GM19035 (cell line): ENCODE data around the gene CHCHD6.
A peak's percentile ranks its signal among the peaks of the same experiment; 100 is the strongest.

Source experiments
- ATAC-seq: cut with Tn5 transposase; IDR thresholded peaks from one replicate; pipeline ENCODE4 v1.9.1; 2021; ENCODE audit not compliant: unreplicated experiment

The CHCHD6 gene

DNA sequence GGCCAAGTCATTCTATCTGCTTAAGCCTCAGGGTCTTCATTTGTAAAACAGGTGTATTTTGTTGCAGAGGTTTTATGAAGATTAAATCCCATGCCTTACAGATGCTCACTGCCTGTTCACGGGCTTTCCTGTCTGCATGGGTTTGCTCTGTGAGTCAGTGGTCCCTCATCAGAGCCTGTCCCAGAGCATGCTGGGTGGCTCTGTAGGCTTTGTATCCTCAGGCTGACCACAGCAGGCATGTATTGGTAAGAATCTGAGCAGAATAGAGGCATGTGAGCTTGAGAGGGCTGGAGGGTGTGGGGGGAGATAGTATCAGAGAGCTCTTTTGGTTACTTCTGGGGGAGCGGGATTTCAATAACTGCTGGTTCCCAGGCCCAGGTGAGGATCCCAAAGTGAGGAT is 233.5 kb downstream of the CHCHD6 start:
- ATAC-seq, result no peak

DNA sequence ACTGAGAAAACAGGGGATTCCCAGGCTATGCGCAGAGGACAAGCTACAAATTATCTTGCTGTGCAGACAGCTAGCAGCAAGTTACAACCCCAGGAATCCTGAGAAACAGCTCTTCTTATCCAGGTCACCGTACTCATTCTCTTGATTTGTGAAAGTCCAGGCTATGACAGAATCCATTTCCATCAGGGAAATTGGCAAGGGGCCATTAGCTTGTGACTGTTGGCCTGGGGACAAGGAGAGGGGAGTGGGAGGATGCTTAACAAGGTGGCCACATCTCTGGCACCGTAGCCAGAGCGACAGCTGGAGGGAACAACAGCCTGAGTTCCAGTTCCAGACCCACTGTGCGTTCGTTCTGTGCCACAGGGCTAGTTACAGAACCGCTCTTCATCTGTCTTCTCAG is 233.9 kb downstream of the CHCHD6 start:
- ATAC-seq, result no peak

DNA sequence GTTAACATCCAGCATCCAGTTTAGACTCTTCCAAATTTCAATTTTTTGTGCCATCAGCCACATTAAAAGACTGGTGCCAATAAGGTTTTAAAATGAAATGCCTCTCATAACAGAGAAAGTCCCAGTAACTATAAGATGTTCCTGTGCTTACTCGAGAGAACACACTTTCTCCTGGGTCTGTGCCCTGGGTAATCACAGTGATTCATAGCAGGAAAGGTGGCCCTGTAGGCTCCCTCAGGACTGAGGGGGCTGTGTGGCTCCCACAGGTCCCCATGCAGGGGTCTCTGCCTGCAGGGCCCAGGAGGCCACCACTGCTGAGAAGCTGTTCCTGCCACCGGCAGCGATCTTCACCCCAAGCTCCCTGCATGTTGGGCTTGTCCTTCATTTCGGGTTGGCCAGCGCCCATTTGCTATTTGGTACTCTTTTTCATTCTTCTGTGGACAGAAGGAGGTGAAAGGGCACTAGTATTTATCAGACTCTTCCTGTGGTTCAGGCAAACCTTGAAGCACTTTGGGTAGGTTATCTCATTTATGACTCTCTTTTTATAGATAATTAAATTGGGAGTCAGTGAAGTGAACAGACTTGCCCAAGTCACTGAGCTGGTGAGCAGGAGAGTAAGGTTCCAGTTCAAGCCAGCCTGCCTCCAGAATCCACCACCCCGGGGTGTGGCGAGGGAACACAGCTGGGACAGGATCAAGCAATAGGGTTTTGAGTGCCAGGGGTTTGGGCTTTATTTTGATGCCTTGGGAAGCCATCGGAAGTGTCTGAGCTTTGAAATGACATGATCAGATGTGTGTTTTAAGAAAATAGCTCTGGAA is 234.7 kb downstream of the CHCHD6 start:
- no peak for ATAC-seq

DNA sequence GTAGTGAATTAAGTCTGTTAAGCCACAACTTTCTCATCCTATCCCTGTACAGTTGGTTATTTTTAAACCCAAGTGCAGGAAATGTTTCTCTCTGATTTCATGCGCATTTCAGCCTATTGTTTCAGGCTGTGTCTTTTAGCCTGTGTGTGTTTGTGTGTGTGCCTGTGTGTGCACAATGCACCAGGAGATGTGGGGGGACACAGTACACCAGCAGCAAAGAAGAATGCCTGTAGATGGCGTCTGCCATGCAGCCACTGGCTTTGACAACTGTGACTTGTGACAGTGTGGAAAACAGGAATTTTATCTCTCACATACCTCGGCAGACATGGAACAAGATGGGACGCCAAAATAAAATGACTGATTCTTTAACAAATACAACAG is 235.3 kb downstream of the CHCHD6 start:
- no peak for ATAC-seq

DNA sequence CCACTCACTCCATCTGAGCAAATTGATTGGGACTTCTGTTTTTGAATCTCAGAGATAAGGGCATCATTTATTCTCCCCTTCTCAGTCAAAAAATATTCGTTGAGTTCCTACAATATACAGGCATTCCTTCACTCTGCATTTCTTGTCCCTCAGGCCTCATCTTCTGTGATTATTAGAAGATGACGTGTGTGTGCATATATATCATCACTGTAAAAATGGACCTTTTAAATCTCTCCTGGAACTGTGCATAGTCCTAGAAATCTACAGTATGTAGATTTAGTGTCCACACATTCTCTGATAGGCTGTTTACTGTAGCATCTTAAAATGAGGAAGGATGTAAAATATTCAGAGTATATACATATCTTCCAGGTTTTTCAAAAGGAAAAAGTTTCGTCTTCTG is 235.7 kb downstream of the CHCHD6 start:
- ATAC-seq, result no peak

DNA sequence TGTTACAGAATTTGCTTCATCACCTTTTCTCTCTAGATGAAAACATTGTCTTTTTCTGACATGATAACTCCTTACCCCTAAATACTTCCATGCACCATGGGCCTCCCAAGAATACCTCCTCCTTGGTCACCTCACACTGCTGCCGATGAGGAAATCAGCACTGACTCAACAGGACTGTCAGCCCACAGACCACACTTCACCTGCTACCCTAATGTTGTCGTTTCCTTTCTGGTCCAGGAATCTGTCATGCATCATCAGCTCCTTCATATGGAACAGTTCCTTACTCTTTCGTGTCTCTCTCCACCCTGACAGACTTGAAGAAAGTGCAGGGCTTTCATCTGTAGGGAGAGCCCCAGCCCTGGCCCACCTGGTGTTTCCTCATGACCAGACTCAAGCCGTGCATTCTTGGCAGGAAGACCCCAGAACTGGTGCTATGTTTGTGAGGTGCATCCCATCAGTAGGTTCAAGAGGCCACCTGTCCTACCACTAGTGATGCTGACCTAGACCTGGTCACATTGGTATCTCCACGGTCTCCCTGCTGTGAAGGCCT is 237.8 kb downstream of the CHCHD6 start:
- no peak for ATAC-seq

DNA sequence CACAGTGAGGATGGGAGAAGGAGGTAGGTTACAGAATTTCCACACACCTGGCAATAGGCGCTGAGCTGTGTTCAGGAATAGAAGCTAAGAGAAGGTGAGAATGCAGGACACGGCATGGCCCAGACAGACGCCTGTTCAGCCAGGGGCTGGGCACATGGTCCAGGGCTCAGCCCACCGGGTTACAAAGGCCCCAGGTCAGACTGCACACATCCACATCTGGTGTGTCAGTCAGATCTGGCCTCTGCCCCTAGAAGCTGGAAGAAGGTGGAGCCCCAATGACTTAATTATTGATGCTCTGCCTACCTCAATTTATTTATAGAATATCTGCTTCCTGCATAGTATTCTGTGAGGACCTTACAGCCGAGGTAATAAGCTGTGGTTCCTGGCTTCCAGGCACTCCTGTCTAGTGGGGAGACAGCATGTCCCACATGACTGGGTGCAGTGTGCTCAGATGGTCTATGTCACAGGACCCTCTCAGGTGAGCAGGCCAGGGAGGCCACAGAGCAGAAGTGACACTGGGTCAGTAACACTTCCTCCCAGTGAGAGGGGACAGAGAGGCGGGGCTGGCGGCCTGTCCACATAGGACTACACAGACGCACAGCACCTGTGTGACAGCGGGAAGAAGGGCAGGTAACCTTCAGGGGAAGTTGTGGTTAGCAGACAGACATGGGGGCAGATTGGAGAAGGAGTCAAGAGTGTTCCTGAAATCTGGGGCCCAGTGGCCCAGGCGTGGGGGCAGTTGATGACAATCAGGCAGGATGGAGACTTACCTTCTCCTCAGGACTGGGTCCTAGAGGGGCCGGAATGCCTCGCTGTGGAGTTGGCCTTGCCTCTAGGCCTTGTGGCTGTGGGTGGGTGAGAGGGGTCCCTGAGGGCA is 240.3 kb downstream of the CHCHD6 start:
- ATAC-seq, result no peak

DNA sequence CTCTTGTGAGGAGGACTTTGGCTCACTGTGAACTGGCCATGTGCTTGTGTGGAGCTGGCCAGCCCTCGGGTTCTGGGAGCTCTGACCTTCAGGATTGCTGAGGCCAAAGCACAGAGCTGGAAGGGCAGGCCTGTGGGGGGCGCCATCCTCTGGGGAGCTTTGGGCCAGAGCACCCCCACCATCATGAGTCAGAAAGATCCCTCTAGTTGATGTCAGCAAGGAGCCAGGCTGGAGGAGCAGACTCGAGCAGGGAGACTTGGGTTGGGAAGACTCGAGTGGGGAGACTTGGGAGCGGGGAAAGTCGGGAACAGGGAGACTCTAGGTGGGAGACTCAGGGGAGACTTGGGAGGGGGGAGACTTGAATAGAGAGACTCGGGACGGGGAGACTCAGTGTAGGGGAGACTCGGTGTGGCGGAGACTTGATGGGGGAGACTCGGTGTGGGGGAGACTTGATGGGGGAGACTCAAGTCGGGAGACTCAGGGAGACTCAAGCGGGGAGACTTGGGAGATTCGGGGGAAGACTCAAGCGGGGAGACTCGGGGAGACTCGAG is 241.2 kb downstream of the CHCHD6 start:
- no peak for ATAC-seq

DNA sequence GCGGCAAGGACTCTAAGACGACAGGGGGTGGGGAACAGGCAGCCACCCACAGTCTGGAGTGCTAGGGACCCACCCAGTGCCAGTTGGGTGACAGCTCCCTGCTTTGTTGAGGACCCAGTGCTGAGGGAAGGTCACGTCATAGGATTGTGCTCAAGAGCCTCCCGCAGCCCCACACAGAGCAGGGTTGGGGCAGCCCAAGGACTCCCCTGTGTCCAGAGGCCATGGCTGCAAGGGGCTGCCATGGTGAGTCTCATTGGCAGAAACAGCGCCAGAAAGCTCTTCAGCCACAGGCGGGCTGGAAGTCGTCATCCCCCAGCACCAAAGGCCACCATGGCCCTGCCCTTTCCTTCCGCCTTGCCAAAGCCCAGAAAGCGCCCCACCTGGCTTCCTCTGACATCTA is 241.9 kb downstream of the CHCHD6 start:
- ATAC-seq, result no peak

DNA sequence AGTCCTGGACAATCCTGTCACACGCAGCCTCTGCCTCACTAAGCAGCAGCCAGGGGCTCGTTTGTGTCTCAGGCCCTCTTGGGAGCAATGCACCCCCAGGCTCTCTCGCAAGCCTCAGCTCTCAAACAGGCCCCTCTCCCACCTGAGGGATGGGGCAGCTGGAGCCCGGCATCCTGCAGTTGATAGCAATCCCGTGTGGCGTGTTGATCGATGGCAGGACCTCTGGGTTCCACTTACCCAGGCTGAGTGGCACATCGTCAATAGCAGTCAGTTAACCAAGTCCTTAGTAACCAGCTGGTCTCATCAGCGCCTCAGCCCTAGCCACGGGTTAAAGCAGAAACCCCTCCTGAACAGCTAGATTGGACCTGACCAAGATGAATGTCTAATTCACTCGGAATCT is 242.4 kb downstream of the CHCHD6 start:
- ATAC-seq, result no peak

DNA sequence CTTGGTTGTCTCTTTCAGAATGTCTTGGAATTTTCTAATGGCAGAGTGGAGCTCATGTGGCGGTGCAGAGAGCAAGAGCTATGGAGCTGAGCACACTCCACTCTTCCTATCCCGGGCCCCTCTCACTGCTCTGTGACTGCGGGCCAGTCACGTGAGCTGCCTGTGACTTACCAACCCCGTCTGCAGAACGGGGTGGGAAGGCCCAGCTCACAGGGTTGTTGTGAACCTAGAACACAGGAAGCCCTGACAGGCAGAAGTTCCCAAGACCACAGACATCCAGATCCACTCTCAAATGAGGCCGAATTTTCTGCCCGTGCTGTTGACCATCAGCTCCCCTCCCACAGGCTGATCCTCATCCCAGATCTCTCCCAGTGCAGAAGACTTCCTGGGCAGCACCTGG is 243.4 kb downstream of the CHCHD6 start:
- no peak for ATAC-seq

DNA sequence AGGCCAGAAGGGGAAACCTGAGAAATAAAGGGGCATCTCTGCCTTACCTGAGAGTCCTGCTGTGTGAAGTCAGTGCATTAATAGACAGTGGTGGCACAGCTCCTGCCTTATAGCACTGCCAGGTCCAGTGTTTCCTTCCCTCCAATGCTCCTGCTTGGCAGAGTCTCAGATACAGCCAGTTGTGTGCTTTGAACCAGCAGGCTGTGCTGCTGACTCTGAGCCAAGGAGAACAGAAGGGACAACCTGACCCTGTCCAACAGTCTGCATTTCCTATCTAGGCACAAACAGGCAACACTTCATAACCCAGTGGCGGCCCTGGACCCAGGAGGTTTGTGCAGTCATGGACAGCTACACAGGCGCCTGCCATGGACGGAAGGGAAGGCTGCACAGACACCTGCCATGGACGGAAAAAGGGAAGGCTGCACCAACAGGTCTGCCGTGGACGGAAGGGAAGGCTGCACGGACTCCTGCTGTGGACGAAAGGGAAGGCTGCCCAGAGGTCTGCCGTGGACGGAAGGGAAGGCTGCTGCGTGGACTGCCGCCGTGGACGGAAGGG is 245.0 kb downstream of the CHCHD6 start:
- ATAC-seq, result no peak

DNA sequence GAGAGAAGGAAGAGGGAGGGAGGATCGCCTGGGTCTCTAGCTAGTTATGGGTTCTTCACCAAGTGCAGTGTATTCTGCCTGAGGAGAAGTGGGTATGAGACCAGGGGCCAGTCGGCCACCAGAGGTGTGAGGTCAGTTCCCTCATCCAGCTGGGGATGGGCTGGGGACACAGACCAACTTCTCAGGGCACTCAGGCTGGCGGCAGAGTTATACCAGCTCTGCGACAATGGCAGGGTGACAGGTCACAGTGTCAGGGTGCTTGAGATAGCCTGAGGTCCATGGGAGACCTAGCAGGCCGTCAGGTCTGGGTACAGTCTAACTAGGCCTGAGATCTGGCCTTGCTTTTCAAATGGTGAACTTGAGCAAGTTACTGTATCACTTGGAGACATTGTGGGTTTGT is 247.5 kb downstream of the CHCHD6 start:
- ATAC-seq, result no peak

DNA sequence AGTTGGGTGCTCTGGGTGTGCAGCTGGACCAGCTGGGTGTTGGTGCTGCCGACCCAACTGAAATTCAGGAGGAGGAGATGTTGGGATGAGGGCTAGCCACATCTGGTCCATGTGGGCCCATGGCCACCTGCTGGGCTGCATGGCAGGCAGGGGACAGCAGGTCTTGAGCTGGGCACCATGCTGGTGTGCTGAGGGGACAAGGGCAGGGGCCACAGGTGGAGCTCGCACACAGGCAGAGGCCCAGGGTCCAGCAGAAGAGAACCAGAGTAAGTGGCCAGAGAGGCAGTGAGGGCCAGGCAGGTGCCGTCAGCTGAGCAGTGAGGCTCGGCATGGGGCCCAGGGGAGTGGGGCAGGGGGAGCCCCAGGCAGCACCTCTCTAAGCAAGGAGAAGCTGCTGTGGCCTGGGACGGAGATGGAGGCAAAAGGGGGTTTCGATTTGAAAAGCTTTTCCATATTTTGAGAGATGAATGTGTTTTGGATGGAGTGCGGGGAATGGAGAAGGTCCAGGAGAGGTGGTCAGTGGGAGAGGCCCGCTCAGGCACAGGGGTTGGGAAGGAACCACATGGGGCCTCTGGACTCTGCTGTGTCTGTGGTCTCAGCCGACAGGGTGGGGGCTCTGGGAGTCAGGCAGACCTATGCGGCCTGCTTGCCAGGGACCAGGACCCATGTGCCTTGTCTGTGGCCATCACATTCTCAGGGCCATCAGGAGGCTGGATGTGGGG is 248.4 kb downstream of the CHCHD6 start:
- no peak for ATAC-seq

DNA sequence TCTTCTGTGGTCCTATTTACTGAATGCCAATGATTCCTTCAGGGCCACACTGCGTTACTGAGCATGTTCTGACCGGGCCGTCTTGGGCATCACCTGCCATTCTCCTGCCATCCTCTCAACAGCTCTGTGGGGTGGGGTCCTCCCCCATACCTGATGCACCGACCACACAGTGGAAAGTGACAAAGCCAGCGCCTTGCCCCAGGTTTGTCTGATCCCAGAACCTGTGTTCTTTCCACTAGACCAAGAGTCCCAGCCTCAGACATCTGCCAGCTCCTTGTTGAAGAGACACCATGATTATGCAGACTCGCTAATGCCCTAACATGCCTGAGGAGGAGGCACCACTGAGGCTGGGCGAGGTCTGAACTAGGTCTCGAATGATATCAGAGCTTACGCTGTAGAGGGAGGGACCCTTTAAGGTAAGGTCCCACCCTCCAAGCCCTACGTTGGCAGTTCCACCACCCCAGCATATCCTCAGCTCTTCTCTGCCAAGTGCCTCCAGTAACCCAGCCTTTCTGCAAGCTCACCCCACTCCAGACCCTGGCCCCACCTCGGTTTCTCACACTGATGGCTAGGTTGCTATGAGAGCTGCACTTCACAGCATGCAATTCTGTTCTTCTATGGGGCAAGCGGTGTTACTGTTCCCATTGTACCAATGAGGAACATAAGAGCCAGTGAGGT is 249.1 kb downstream of the CHCHD6 start:
- no peak for ATAC-seq

DNA sequence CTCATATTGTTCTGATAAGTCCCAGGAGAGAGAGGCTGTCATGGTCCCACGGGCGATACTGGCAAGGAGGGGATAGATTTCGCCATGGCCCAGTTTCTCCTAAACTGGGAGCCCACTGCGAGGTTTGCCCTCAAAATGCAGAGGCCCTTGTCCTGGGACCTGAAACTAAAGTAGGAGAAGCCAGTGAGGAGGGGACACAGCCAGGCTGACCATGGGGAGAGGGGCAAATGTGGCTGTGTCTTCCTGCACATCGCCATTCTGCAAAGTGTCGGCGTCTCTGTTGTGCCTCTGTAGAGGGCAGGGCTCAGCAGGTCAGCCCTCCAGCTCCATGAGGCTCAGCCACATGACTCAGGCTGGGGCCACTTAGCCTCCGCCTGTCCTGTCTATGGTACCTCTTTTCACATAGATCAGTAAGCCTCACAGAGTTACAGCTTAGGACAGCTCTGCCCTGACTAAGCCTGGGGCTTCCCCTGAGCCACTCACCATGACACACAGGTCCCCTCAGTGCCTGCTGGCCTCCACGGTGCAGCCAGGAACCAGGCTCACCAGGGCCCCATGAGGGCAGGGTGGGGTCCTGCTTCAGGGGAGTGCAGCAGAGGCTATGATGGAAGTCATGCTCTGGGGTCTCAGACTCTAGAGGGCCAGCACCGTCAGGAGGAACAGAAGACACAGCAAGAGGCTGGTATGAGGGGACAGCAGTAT is 250.3 kb downstream of the CHCHD6 start:
- peak; percentile 58 for ATAC-seq

DNA sequence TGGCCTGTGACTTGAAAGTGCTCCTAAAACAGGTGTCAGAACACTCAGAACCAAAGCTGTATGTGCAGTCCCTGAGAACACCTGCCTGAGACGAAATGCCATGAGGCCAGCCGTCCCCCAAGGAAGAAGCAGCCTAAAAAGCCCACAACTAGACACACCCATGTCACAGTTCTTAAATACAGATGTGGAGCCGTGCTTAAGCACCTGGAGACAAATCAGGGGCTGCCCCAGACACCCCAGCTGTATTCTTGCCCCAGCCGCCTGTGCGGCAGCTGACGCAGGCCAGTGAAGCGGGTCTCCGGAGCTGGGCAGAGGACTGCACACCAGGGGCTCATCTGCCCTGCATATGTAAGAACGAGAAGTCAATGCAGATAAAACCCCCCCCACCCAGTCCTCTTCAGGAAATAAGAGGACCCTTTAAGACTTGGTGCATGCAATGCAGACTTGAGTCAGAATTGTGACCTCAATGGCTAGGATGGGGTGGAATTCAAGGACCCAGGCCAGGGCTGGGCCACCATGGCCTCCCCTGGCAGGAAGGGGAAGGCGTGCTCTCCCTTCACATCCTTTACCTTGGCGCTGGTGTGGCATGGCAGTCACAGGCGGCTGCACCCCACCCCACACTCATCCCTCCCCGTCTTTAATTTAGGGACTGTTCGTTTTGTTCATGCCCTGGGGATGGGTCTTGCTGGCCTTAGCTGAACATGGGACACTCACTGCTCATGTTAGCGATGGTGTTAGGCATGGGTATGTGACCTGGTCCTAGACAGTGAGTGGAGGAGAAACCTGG is 251.2 kb downstream of the CHCHD6 start:
- ATAC-seq, result peak; percentile 66

DNA sequence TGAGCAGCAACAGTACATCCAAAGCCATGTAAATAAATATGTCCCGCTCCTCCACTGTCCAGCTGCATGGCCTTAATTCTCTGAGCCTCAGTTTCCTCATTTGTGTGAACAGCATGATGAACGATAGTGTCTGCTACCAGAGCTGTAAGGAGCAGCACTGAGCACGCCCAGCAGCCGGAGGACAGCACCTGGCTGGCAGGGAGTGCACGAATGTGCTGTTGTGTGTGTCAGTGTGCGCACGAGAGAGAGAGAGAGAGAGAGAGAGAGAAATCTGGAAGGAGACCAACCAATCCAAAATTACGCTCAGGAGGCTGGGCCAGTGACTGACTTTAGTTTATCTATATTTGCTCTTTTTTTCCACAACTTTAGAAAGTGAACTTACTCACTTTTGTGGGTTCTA is 252.3 kb downstream of the CHCHD6 start:
- ATAC-seq, result no peak
